ENCODE data around the gene NELFB. TPM values are rescaled to one million over a fixed set of nuclear protein-coding genes. Genes with fewer than 3 reads are reported as not detected.

The NELFB gene
- total and polyA plus RNA-seq, 9 of the 15 experiments (the other 6 are each of a cell fraction or from before 2014, with no cell fraction given), result 0.24 to 84.0 (median 29.7) TPM

GRCh38 chr9:137240841-137241489 is 14.2 kb upstream of the NELFB start, which contains the start of gene TUBB4B (continued):
- TF ChIP-seq BCL6 (CRISPR knock-in tag; IDR thresholded peaks at IDR 0.05), result no peak
- TF ChIP-seq MED1 (CRISPR knock-in tag; IDR thresholded peaks at IDR 0.05; ENCODE audit: borderline replicate concordance), result no peak
- TF ChIP-seq ELF2 (CRISPR knock-in tag; IDR thresholded peaks at IDR 0.05), result no peak
- TF ChIP-seq, protein P1, sequence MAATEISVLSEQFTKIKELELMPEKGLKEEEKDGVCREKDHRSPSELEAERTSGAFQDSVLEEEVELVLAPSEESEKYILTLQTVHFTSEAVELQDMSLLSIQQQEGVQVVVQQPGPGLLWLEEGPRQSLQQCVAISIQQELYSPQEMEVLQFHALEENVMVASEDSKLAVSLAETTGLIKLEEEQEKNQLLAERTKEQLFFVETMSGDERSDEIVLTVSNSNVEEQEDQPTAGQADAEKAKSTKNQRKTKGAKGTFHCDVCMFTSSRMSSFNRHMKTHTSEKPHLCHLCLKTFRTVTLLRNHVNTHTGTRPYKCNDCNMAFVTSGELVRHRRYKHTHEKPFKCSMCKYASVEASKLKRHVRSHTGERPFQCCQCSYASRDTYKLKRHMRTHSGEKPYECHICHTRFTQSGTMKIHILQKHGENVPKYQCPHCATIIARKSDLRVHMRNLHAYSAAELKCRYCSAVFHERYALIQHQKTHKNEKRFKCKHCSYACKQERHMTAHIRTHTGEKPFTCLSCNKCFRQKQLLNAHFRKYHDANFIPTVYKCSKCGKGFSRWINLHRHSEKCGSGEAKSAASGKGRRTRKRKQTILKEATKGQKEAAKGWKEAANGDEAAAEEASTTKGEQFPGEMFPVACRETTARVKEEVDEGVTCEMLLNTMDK (IDR thresholded peaks at IDR 0.05; ENCODE audit: borderline replicate concordance, insufficient read depth, low read depth, low read length, poor library complexity, severe bottlenecking), result no peak
- TF ChIP-seq FOXJ3 (CRISPR knock-in tag; IDR thresholded peaks at IDR 0.05), result no peak
- no peak for TF ChIP-seq GTF3C2 (IDR thresholded peaks at IDR 0.05; ENCODE audit: borderline replicate concordance, extremely low read depth, insufficient read length)
- no peak for TF ChIP-seq ZFP1 (CRISPR knock-in tag; IDR thresholded peaks at IDR 0.05)
- TF ChIP-seq BMI1 (IDR thresholded peaks at IDR 0.05; ENCODE audit: low read length), result no peak
- peak; percentile 97 for TF ChIP-seq NFYB (IDR thresholded peaks at IDR 0.05; ENCODE audit: extremely low read depth, insufficient read length)
- TF ChIP-seq ZZZ3 (IDR thresholded peaks at IDR 0.05), result no peak
- 0 out of 4 replicates have a peak, but pooled peaks of 1 of the 2 experiments have one; percentile 2 for TF ChIP-seq ZNF639 (CRISPR knock-in tag; conservative IDR thresholded peaks at IDR 0.05 in 1 of 2, IDR thresholded peaks at IDR 0.05 in 1 of 2)
- no peak for TF ChIP-seq ZNF253 (CRISPR knock-in tag; conservative IDR thresholded peaks at IDR 0.05)
- TF ChIP-seq FOXK1 (CRISPR knock-in tag; IDR thresholded peaks at IDR 0.05; ENCODE audit: borderline replicate concordance), result peak; percentile 41; the same call in 1 of the 2 replicates
